ENCODE results near the gene CCDC63. TPM values are rescaled to one million over a fixed set of nuclear protein-coding genes. Genes with fewer than 3 reads are reported as not detected.

CCDC63 gene
- total RNA-seq, 1 donor from 2014 or later, result not detected

- no peak for FAIRE-seq
- DNase-seq (ENCODE audit: low spot score in 2 of 2), result no peak
These were observed 72.9 kb downstream of the CCDC63 start for GRCh38 chr12:110919720-110920119.

GRCh38 chr12:110920324-110920910 lies 73.6 kb downstream of the CCDC63 start, which contains the start of gene MYL2:
TSS of gene MYL2 (minus strand) at chr12:110920579. CDS start at chr12:110920529, 50 bp downstream.
- FAIRE-seq (no peak), DNase-seq (ENCODE audit: low spot score in 2 of 2) (no peak)

DNA sequence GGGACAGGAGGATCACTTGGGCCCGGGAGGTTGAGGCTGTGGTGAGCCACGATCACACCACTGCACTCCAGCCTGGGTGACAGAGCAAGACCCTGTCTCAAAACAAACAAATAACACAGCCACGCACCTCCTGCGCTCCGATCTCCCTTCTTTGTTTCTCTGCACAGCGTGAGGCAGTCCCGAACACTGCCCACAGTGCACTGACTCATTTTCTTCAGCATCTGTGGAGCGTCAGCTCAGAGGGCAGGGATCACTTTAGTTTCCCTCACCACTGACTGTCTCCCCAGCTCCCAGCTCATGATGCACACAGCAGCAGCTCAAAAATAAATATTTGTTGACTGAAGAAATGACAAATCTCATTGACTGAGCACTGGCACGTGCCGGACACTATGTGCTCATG lies 74.5 kb downstream of the CCDC63 start:
- DNase-seq (ENCODE audit: low spot score in 2 of 2), result no peak
- FAIRE-seq, result no peak

DNA sequence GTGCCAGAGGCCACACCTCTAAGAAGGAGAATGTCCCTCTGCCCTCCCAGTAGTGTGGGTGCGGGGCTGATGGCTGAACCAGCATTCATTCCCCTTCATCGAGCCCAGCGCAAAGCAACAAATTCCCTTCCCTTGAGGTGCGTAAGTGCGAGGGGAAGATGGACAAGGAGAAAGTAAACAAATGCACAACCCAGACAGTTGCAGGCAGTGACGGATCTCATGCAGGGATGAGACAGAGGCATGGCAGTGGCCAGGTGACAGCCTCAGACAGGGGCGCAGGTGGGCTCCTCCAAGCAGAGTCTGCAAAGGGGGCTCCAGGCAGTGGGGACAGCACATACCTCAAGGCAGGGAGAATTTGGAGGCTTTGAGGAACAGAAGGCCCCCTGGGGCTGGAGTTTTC lies 75.9 kb downstream of the CCDC63 start:
- no peak for FAIRE-seq
- DNase-seq (ENCODE audit: low spot score in 2 of 2), result no peak

GRCh38 chr12:110923192-110923591 lies 76.4 kb downstream of the CCDC63 start:
- DNase-seq (ENCODE audit: low spot score in 2 of 2) (no peak), FAIRE-seq (no peak)

DNA sequence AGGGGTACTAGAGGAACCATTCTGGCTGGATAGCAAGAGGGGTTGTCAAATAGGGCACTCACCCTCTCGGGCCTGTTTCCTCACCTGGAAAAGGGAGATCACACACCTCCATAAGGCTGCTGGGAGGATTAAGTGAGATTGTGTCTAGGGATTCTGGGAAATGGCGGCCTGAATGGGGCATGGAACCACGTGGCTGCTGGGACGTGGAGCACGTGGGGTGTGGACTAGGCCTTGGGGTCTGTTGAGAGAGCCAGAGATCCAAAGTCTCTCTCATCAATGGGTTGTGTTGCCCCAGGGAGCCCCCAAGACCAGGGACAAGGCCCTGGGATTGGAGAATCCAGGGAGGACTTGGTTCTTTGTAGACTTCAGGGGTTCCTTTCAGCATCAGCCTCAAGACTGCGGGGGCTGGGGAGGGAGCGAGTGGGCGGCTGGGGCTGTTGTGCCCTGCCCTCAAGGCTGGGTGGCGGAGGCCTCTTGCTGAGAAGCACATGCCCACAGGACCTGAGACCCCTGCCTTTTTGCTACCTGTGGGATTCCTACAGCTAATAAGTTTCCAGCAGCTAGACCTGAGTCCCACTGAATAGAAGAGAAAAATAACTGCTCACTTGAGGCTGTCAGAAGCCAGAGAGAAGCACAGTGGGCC lies 77.0 kb downstream of the CCDC63 start:
- DNase-seq (ENCODE audit: low spot score in 2 of 2) (no peak), FAIRE-seq (no peak)

GRCh38 chr12:110927546-110927945 lies 80.8 kb downstream of the CCDC63 start:
- no peak for FAIRE-seq
- no peak for DNase-seq (ENCODE audit: low spot score in 2 of 2)

DNA sequence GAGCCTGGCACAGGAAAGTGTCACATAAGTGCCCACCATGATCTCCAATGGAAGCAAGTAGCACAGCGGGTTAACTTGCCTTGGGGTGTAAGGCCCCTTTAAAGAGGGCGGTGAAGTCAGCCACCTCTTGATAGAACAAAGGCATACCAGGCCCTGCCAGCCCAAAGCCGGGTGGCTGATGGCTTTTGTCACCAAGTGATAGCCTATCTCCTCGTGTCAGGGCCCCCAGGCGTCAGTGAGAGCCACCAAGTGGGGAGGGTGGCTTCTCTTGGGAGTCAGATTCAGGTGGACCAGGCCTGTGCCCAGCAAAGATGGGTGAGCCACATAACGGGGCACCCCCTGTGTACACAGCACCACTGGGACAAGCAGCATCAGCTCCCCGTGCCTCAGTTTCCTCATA lies 81.9 kb downstream of the CCDC63 start:
- no peak for DNase-seq (ENCODE audit: low spot score in 2 of 2)
- no peak for FAIRE-seq

DNA sequence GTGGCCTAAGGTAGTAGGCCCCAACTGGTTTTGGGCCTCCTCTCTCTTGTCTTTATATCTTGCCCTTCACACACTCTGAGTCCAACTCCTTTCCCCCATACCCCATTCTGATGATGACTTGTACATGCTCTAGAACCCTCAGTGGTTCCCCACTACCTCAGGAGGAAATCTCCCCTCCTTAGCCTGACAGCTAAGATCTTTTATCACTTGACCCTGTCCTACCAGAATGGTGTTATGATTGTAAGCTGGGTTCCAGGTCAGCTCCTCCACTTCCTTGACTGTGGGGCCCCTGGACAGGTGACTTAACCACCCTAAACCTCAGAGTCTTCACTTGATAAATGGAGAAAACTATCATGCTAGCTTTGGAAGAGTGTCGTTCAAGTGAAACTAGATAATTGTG lies 83.0 kb downstream of the CCDC63 start:
- no peak for FAIRE-seq
- DNase-seq (ENCODE audit: low spot score in 2 of 2), result no peak

GRCh38 chr12:110930348-110931314 lies 83.8 kb downstream of the CCDC63 start:
- no peak for DNase-seq (ENCODE audit: low spot score in 2 of 2)
- no peak for FAIRE-seq

GRCh38 chr12:110931315-110931728 lies 84.5 kb downstream of the CCDC63 start:
- no peak for FAIRE-seq
- no peak for DNase-seq (ENCODE audit: low spot score in 2 of 2)

DNA sequence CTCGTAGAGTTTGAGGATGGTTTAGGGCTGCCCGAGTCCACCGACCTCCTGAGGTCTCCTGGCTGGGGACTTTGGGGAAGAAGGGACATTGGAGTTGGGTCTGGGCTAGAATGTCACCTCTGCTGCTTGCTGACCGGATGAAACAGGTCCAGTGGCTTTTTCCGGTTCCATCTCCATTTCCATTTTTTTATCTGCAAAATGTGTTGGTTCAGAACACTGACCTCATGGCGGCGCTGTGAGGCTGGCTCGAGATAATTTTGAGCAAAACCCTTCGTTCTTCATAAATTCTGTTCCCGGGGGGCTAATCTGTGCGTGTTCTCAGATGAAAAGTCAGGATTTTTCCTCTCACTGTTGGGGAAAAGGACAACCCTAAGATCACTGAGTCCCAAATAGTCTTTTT lies 85.3 kb downstream of the CCDC63 start:
- DNase-seq (ENCODE audit: low spot score in 2 of 2) (no peak), FAIRE-seq (no peak)

- DNase-seq (ENCODE audit: low spot score in 2 of 2) (no peak), FAIRE-seq (no peak)
These were observed 86.7 kb downstream of the CCDC63 start for GRCh38 chr12:110933326-110933974.

DNA sequence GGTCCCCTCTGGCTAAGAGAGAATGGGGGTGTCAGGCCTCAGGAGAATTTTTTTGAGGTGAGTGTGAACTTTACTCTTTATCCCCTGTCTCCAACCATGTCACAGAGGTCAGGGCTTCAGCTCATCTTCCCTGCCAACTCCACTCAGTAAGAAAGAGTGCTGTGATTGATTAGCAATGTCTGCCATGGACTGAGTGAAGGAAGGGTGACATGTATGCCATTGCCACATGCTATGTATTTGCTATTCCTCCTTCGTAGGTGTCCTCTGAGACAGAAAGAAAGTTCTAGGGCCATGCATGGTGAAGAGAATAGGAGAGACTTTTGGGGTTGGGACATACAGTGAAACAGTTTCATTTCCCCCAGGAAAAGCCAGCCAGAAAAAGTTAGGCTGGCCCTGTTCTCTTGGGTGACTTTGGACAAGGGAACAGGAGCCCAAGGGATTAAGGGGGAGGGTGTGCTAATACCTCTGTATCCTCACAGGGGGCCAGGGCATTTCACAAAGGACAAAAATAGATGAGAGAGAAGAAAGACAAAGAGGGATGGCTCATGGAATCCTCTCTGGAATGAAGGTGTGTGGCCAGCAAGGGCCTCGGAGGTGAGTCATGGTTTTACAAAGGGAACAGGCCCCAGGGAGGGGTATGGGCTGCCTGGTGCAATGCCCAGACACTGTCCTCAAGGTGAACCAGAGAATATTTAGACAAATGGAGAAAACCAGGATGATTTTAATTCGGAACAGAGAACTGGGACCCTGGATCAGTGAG lies 87.5 kb downstream of the CCDC63 start:
- FAIRE-seq, result no peak
- DNase-seq (ENCODE audit: low spot score in 2 of 2), result no peak

DNA sequence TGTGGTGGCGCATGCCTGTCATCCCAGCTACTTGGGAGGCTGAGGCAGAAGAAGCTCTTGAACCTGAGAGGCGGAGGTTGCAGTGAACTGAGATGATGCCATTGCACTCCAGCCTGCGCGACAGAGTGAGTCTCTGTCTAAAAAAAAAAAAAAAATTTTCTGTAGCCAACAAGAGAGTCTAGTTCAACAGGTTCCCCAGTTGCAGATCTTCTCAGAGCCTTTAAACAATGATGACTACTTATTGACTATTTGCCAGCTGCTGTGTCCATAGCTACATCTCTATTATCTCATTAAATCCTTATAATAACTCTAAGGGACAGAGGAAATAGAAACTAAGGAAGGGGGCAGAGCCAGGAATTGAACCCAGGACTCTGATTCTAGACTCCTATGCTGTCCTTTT lies 88.8 kb downstream of the CCDC63 start:
- FAIRE-seq (no peak), DNase-seq (ENCODE audit: low spot score in 2 of 2) (no peak)

- DNase-seq (ENCODE audit: low spot score in 2 of 2), result no peak
- no peak for FAIRE-seq
These were observed 89.7 kb downstream of the CCDC63 start for GRCh38 chr12:110936367-110937103.

GRCh38 chr12:110937104-110937641 lies 90.4 kb downstream of the CCDC63 start:
- no peak for FAIRE-seq

GRCh38 chr12:110940296-110940695 lies 93.5 kb downstream of the CCDC63 start:
- FAIRE-seq, result no peak
- DNase-seq (ENCODE audit: low spot score in 2 of 2), result no peak

More at GRCh38 chr12:110937104-110937641, 90.4 kb downstream of the CCDC63 start:
- peak; percentile 38 to 67 for DNase-seq (ENCODE audit: low spot score in 2 of 2)

DNA sequence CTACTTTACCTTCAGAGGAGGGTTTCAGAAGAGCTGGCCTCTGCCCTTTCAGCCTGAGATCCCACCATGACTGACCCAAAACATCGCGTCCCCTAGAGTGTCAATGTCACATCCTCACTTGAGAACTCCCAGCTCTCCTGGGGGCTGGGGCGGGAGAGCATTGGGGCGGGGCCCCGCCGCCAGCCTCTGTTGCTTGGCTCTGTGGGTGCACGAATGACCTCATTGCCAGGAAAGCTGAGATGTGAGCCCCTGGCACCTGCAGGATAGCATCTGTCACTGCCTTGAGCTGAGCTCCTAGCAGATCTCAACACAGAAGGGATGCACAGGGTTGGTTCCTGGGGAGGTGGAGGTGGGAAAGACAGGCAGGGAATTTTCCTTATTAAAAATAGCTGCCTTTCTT lies 94.1 kb downstream of the CCDC63 start:
- no peak for DNase-seq (ENCODE audit: low spot score in 2 of 2)
- no peak for FAIRE-seq
